Limb (tissue), 2 donors: ENCODE data around the gene NEMF.
"Not testable (repeated sequence)": the region's sequence is repeated elsewhere in the genome, so short reads cannot be mapped to it uniquely, and the experiment has no call there.

Experiments
- DNase-seq, 2 donors: peaks; one replicate each; pipeline ENCODE4 v3.0.0-alpha.2; 2016; ENCODE audit errors: extremely low spot score in 2 of 2

Gene NEMF

DNA sequence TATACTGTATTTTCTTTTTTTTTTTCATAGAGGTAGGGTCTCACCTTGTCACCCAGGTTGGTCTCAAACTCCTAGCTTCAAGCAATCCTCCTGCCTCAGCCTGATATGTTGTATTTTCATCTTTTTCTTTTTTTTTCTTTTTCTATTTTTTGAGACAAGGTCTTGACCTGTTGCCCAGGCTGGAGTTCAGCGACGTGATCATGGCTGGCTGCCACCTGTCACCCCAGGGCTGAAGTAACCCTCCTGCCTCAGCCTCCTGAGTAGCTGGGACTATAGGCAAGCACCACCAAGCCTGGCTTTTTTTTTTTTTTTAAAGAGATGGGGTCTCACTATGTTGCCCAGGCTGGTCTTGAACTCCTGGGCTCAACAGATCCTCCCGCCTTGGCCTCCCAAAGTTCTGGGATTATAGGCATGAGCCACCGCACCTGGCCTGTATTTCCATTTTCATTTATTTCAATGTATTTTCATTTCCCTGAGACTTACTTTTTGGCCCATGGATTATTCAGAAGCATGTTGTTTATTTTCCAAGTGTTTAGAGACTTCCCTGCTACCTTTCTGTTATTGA is 24.1 kb upstream of the NEMF start:
- no peak for DNase-seq

DNA sequence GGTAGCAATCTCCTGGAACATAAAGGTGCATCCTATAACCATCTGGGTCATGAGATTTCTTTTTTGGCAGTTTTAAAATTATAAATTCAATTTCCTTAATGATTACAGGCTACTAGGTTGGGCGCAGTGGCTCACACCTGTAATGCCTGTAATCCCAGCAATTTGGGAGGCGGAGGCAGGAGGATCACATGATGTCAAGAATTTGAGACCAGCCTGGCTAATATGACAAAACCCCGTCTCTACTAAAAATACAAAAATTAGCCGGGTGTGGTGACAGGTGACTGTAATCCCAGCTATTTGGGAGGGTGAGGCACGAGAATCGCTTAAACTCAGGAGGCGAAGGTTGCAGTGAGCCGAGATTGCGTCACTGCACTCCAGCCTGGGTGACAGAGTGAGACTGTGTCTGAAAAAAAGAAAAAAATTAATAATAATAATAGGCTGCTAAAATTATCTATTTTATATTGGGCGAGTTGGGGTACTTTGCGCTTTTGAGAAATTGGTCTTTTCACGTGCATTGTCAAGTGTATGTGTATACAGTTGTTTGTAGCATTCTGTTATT is 23.1 kb upstream of the NEMF start:
- no peak for DNase-seq

DNA sequence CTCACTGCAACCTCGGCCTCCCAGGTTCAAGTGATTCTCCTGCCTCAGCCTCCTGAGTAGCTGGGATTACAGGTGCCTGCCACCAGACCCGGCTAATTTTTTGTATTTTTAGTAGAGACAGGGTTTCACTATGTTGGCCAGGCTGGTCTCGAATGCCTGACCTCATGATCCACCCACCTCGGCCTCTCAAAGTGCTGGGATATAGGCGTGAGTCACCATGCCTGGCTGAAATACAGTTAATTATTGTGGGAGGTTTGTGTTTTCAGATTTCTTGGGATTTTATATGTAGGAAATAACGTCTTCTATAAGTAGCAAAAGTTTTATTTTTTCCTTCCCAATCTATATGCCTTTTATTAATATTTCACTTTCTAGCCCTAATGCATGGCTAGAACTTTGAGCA is 21.0 kb upstream of the NEMF start:
- not testable (repeated sequence) for DNase-seq

DNA sequence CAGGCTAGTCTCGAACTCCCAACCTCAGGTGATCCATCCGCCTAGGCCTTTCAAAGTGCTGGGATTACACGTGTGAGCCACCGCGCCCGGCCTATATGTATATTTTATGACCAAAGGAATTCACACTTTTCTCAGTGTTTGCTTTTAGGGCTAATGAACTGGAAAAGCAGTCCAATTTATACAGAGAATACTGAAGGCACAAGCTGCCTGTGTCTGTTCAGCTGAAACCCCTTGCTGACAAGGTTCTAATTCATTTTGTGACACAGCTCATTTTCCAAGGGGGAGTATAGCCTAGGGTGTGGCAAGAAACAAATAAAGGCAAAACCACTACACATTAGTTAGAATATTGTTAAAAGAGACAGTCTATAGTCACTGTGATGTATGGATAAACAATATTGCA is 18.3 kb upstream of the NEMF start:
- no peak for DNase-seq

DNA sequence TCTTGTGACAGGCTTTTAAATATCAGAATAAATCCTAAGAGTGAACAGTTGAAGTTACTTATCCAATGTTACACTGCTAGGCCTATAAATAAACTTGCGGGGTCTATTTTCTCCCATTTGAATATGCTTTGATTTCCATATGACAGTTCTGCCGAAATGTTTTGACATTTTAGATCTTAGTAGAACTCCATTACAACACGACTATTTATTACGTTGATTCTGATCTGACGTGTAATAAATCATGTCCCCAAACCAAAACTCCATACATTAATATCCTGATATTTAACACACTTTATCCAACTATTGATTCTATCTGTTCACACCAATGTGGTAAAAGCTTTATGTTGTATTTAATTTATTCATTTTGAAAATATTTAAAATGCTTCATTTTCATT is 16.1 kb upstream of the NEMF start:
- DNase-seq, result no peak

DNA sequence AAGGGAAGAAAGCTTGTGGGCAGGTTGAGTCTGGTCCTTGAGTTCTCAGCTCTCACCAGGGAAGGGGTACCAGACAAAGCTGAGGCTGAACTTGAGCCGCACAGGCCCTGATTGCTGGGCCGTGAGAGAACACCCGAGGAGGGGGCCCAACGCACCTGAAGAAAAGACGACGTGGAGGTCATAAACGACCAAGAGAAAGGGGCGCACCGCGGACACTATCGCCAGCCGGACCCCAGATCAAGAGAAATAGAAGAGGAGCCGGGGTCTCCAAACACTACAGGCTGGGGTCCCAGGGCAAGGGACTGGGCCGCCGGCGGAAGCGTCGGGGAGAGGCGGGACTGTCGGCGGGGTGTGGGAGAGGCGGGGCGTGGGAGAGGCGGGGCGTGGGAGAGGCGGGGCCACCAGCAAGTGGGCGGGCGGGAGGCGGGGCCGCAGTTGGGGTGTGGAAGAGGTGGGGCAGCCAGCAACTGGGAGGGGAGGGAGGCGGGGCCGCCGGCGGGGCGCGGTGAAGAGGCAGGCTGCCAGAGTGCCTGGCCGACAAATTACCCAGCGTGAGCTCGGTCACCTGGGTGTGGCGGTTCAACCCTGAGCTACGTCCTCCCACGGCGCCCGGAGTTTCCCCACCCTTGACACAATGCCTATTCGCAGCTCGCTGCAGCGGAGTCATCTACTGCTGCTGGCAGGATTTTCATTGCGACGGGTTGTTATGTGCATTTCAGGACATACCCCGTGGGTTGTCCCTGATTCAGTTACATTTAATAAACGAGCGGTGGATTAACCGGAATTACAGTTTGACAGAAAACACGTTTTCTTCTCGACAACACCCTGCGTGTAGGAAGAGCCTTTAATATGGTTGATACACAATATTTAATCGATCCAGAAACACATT is 15.5 kb upstream of the NEMF start:
- peak; percentile 92 to 99 for DNase-seq

DNA sequence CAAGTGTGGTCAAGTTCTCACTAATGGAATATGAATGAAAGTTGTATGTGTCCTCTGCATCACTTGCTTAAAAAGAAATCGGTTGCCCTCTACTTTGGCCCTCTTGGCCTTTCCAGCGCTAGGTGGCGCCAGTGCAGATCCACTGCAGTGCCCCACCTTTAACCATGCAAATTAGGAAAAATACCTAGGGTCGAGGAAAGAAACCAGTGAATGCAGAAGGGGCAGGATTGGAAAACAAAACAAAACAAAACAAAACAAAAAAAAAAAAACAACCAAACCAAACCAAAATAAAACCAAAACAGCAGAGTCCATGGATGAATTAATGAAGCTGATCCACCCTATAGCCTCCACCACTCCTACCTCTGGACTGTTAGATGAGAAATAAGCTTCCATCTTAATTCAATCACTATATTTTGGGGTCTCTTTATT is 12.9 kb upstream of the NEMF start:
- peak; percentile 52 to 83 for DNase-seq

DNA sequence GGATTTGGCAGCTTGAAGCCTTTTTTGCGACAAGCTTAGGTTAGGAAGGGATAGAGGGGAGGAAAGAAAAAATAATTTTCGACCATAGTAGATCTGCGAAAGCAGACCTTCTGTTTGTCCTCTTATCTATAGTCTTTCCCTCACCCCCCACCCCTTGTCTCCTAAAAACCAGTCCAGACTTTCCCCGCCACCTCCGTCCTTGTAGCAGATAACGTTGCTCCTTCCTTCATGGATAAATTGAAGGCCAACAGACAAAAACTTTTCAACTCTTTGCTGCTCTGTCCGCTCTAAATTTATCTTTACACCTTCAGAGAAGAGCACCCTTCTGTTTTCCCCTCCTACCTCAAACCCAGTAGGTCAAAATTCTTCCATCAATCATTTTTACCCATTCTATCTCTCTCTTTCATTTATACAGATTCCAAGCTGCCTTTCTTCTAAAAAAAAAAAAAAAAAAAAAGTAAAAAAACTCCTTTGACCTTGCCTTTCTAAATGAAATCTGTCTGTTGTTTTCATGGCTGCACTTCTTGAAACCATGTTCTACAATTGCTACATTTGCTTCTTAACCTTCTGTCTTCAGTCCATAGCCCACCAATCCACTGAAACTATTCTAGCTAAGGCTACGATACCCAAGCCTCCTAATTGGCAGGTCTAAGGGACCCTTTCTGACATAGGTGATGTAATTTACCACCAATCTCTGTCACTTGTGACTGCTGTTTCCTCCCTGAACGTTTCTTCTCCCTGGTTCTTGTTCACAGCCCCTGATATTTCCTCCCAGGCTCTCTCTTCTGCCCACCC is 11.1 kb upstream of the NEMF start:
- no peak for DNase-seq

DNA sequence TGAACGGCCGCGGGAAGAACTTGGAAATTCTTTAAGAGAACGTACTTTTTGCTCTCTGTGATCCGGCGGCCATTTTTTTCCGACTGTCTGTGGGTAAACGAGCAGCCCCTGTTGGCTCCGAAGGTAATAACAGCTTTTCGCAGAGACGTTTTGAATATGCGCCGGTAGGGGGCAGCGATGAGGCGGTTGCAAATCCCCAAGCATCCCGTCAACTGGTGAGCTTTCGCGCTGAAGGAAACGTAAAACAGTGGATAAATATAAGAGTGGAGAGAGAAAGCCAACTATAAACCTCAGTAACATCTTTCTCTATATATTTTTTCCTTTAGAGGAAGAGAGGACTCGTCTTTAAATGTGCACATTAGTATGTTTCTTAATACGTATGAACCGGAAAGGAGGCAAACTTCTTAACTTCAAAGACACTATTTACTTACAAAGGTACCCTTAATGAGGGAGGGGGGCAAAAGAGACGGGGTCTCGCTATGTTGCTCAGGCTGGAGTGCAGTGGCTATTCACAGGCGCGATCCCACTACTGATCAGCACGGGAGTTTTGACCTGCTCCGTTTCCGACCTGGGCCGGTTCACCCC is 9.6 kb upstream of the NEMF start:
- peak; percentile 94 to 95 for DNase-seq

DNA sequence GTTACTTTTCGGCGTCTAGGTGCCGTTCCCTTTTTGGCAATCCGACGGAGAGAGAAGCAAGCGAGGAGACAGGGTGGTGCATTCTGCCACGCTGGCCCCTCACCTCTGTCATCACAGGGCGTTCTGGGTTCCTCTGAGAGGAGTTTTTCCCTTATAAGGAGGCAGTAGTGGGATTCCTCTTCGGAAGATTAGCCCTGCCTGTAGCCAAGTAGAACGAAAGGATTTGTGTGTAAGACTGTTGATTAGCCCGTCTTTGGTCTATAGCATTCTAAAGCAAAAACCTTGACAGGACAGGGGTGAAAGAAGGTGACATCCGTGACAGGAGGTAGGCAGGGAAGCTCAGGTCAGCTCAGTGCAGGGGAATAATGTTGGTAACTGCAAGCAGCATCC is 9.1 kb upstream of the NEMF start:
- peak; percentile 81 to 83 for DNase-seq

DNA sequence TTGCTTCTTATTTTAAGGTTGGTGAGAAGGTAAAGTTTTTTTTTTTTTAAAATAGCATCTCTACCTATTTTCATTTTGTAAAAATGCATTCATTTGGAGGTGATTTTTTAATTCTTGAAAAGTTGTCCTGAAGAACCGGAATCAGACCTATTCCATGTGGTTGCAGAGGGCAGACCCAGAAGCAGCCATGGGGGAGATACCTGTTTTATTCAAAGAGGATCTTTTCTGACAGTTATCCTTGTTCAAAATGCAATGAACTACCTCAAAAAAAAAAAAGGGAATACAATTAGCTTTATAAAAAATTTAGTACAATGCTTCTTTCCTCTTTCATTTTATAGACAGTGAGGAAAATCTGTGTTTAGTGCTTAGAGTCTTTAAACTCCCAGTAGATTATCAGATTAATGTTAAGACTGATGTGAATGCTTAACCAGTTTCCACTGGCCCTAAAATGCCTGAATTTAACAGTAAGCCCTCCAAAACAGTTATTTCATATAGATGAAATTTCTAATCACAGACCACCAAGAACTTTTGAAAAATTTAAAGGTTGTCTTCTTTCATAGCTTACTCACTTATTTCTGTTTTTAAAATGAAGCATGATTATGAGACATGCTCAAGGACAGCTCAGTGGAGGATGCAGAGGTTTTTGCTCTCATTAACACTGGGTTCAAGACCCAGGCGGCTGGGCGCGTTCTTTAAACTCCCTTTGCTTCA is 8.6 kb upstream of the NEMF start:
- DNase-seq, result no peak

DNA sequence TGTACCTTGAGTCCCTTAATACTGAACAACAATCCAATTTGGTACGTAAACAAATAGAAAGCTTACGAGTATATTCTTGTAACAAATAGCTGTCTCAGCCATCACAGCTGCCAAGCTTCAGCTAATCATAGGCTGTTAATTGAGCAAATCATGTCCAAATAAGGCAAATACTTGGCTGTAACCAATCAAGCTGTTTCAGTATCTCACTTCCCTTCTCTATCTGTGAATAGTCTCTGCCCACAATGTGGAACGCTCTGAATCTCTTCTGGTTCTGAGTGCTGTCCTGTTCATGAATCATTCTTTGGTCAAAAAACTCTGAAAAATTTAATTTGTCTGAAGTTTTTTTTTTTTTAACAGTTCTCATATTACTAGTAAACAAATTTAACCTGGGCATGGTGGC is 5.8 kb upstream of the NEMF start:
- DNase-seq, result no peak

DNA sequence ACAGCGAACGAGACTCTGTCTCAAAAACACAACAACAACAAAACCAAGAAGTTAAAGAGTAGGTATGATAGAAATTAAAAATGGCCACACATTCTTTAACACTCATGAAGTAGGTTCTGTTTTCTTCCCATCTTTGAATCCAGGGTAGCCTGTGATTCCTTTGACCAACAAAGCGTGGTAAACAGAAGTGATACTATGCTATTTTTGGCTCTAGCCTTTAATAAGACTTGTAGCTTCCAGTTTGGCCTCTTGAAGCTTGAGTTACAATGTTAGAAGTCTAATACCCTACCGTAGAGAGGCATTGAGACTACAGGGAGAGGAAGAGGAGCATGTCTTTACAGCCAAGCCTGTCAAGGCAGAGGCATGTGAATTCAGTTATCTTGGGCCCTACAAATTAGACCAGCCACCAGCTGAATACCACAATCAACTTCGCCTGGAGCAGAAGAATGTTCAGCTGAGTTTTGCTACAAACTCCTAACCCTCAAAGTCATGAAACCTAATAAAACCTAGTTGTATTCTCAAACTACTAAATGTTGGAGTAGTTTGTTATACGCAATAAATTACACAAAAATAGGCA is 4.9 kb upstream of the NEMF start:
- DNase-seq, result no peak

DNA sequence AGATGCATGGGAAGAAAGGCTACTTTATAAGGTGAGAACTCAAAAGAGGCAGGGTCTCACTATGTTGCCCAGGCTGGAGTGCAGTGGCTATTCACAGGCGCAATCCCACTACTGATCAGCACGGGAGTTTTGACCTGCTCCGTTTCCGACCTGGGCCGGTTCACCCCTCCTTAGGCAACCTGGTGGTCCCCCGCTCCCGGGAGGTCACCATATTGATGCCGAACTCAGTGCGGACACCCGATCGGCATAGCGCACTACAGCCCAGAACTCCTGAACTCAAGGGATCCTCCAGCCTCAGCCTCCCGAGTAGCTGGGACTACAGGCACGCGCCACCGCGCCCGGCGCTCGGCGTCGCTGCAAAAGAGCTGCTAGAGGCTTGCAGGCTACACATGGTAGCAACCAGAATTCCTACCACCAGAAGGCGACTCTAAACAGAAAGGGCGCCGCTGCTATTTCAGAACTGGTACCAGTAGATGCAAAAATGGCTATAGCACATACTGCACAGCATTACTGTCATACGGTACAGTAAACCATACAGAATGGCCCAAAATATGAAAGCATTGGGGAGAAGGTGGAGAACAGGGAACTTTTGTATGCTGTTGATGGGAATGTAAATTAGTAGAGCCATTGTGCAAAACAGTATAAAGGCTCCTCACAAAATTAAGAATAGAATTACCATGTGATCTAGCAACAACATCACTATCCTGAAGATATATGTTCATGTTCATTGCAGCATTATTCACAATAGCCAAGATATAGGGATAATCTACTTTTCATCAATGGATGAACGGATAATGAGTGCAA is 1.2 kb upstream of the NEMF start:
- peak; percentile 60 to 70 for DNase-seq

DNA sequence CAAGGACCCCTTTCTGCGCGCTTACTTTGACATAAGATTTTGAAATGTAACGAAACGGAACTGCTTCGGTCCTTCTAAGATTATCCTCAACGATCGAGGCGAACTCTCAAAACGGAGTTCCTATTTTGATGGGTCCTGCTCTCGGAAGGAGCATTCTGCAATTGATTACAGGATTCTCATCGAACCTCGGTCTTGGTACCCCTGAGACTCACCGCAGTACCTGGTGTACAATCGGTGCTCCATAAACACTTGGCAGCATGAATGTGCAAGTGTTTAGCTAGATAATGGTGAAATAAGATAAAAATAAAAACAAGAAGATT is 530 bp upstream of the NEMF start:
- no peak for DNase-seq

DNA sequence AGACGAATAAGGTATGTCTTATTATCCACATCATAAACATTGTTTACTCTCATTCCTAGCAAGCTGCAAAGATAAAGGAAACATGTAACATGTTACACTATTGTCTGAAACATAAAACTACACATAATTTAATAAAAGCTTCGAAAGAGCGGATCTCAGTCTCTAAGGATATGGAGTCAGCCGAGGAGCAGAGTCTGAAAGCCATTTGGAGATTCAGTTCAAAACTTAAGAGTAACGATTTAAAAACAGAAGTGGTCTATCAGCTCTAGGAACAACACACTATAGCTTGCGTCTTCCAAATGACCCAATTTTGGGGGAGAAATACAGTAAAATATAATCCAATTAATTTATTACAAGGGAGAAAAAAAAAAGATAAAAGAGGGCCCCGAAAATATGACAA is 775 bp downstream of the NEMF start:
- no peak for DNase-seq

DNA sequence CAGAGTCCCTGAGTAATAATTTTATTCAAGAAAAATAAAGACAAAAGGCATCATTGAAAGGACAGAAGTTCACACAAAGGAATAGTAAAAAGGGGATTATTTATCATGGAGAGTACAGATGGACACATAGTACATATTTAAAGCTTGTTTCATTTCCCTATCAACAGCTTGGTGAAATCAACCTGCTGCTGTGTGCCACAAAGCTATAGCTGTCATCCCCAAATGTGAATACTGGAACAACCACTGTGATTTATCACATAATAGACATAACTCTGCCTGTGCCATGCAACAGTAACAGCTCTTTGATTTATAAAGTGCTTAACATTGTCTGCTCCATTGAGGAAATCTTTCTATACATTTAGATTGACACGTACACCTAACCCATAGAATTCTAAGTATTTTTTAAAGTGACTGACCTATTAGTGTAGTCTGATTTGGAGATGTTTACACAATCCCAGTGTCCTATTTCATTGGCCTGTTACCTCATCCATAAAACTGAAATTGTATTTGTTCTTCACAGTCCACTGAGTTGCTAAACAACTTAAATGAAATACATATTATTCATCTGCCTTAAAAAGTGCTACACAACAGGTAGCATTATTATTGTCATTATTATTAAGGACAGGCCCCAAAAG is 3.3 kb downstream of the NEMF start:
- DNase-seq, result no peak

DNA sequence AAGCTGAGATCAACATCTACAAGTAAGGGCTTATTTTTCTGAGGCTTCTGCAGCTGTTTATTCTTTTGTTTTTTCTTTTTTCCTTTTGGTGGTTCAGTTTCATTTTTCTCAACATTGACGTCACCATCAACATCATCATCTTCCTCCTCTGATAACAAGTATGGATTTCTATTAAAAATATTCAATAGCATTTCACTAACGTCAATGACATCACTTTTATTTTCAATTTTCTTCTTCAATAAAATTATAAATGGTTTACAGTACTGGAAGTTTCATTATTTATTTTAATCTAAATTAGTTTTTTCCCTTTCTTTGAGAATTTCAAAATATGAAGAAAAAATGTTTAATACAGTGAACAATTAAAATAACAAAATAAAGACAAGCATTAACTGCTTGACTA is 23.9 kb downstream of the NEMF start:
- no peak for DNase-seq

DNA sequence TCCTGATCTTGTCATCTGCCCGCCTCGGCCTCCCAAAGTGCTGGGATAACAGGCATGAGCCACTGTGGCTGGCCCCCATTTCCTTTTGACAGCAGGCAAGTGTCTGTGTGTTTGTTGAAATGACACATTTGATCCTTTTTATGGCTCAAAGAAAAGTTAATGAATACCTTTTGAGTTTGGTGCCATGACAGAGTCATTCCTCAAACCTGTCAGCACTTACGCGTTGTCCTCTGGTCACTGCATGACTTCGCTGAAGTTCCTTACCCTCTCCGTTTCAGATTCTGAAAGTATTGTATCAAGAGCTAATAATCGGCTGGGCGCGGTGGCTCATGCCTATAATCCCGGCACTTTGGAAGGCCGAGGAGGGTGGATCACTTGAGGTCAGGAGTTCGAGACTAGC is 32.4 kb downstream of the NEMF start:
- no peak for DNase-seq

DNA sequence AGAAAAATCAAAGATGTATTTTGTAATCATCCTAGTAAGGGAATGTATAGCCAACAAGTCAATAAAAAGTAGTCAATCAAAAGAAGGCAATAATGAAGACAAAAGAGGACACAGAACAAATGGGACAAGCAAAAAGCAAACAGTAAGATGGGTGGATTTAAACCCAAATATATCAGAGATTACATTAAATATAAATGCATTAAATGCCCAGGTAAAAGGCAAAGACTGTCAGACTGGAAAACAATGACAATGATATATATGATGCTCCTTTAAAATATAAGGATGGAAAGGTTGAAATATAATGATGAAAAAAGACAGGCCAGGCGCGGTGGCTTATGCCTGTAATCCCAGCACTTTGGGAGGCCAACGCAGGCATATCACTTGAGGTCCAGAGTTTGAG is 35.7 kb downstream of the NEMF start:
- no peak for DNase-seq
